ENCODE data around the gene TTLL10. TPM values are rescaled to one million over a fixed set of nuclear protein-coding genes. Genes with fewer than 3 reads are reported as not detected.

Gene TTLL10
- polyA plus RNA-seq, 1 donor = 0.64 TPM

GRCh38 chr1:1132042-1132950, 41.4 kb upstream of the TTLL10 start:
- peaks cover 4% of the 10 kb centered on the region for H3K27me3 ChIP-seq (ENCODE audit: control insufficient read depth, insufficient read depth, low read length)
- no peaks in the 10 kb centered on the region for H3K36me3 ChIP-seq (ENCODE audit: control insufficient read depth, insufficient read depth, low read length)
- H3K4me3 ChIP-seq (ENCODE audit: low read length) = no peak overlapping the region
- H3K9me3 ChIP-seq (ENCODE audit: control insufficient read depth, low read depth, low read length) = peaks cover 2% of the 10 kb centered on the region
- no peak overlapping the region for H3K27ac ChIP-seq (ENCODE audit: low read length)
- DNase-seq = no peak
- WGBS (ENCODE audit: insufficient coverage, low lambda C conversion rate) = no CpG with 5 or more reads among the region's 48 CpGs
- peaks cover 48% of the 10 kb centered on the region for H3K4me1 ChIP-seq (ENCODE audit: control insufficient read depth, insufficient read depth, low read length)

GRCh38 chr1:1132956-1133750, 40.5 kb upstream of the TTLL10 start:
- Histone ChIP-seq H3K36me3 (ENCODE audit: control insufficient read depth, insufficient read depth, low read length) (no peaks in the 10 kb centered on the region), H3K27ac (ENCODE audit: low read length) (no peak overlapping the region), H3K4me3 (ENCODE audit: low read length) (no peak overlapping the region), H3K9me3 (ENCODE audit: control insufficient read depth, low read depth, low read length) (no peaks in the 10 kb centered on the region), H3K4me1 (ENCODE audit: control insufficient read depth, insufficient read depth, low read length) (peaks cover 46% of the 10 kb centered on the region), H3K27me3 (ENCODE audit: control insufficient read depth, insufficient read depth, low read length) (peaks cover 4% of the 10 kb centered on the region)
- no peak for DNase-seq
- WGBS (ENCODE audit: insufficient coverage, low lambda C conversion rate) = no CpG with 5 or more reads among the region's 32 CpGs

- no peak overlapping the region for H3K4me3 ChIP-seq (ENCODE audit: low read length)
- H3K36me3 ChIP-seq (ENCODE audit: control insufficient read depth, insufficient read depth, low read length) = no peaks in the 10 kb centered on the region
- H3K4me1 ChIP-seq (ENCODE audit: control insufficient read depth, insufficient read depth, low read length) = peaks cover 40% of the 10 kb centered on the region
- WGBS (ENCODE audit: insufficient coverage, low lambda C conversion rate) = no CpG with 5 or more reads among the region's 28 CpGs
- H3K27ac ChIP-seq (ENCODE audit: low read length) = no peak overlapping the region
- no peak for DNase-seq
- H3K27me3 ChIP-seq (ENCODE audit: control insufficient read depth, insufficient read depth, low read length) = peaks cover 4% of the 10 kb centered on the region
- H3K9me3 ChIP-seq (ENCODE audit: control insufficient read depth, low read depth, low read length) = no peaks in the 10 kb centered on the region
Measured at GRCh38 chr1:1134300-1134970, 39.2 kb upstream of the TTLL10 start.

- H3K4me1 ChIP-seq (ENCODE audit: control insufficient read depth, insufficient read depth, low read length) = peaks cover 28% of the 10 kb centered on the region
- DNase-seq = no peak
- peaks cover 5% of the 10 kb centered on the region for H3K27me3 ChIP-seq (ENCODE audit: control insufficient read depth, insufficient read depth, low read length)
- H3K4me3 ChIP-seq (ENCODE audit: low read length) = no peak overlapping the region
- H3K9me3 ChIP-seq (ENCODE audit: control insufficient read depth, low read depth, low read length) = no peaks in the 10 kb centered on the region
- H3K36me3 ChIP-seq (ENCODE audit: control insufficient read depth, insufficient read depth, low read length) = no peaks in the 10 kb centered on the region
- H3K27ac ChIP-seq (ENCODE audit: low read length) = peak overlapping the region; percentile 80
- WGBS (ENCODE audit: insufficient coverage, low lambda C conversion rate) = no CpG with 5 or more reads among the region's 20 CpGs
Measured at GRCh38 chr1:1135339-1136136, 38.1 kb upstream of the TTLL10 start.

- Histone ChIP-seq H3K4me1 (ENCODE audit: control insufficient read depth, insufficient read depth, low read length) (peaks cover 22% of the 10 kb centered on the region), H3K36me3 (ENCODE audit: control insufficient read depth, insufficient read depth, low read length) (no peaks in the 10 kb centered on the region), H3K27ac (ENCODE audit: low read length) (peak overlapping the region; percentile 80), H3K4me3 (ENCODE audit: low read length) (peak overlapping the region; percentile 21), H3K27me3 (ENCODE audit: control insufficient read depth, insufficient read depth, low read length) (peaks cover 7% of the 10 kb centered on the region), H3K9me3 (ENCODE audit: control insufficient read depth, low read depth, low read length) (no peaks in the 10 kb centered on the region)
- DNase-seq = peak; percentile 84 to 93
- WGBS (ENCODE audit: insufficient coverage, low lambda C conversion rate) = no CpG with 5 or more reads among the region's 48 CpGs
Measured at GRCh38 chr1:1136547-1137230, 37.0 kb upstream of the TTLL10 start.

GRCh38 chr1:1137256-1138045, 36.2 kb upstream of the TTLL10 start:
- Histone ChIP-seq H3K9me3 (ENCODE audit: control insufficient read depth, low read depth, low read length) (no peaks in the 10 kb centered on the region), H3K36me3 (ENCODE audit: control insufficient read depth, insufficient read depth, low read length) (no peaks in the 10 kb centered on the region), H3K4me1 (ENCODE audit: control insufficient read depth, insufficient read depth, low read length) (peaks cover 19% of the 10 kb centered on the region), H3K27ac (ENCODE audit: low read length) (peak overlapping the region; percentile 80), H3K27me3 (ENCODE audit: control insufficient read depth, insufficient read depth, low read length) (peaks cover 7% of the 10 kb centered on the region), H3K4me3 (ENCODE audit: low read length) (peak overlapping the region; percentile 38)
- DNase-seq = peak in 1 of 2 donors; percentile 61
- no CpG with 5 or more reads among the region's 36 CpGs for WGBS (ENCODE audit: insufficient coverage, low lambda C conversion rate)

- Histone ChIP-seq H3K36me3 (ENCODE audit: control insufficient read depth, insufficient read depth, low read length) (no peaks in the 10 kb centered on the region), H3K9me3 (ENCODE audit: control insufficient read depth, low read depth, low read length) (peaks cover 6% of the 10 kb centered on the region), H3K4me1 (ENCODE audit: control insufficient read depth, insufficient read depth, low read length) (peaks cover 43% of the 10 kb centered on the region), H3K4me3 (ENCODE audit: low read length) (no peak overlapping the region), H3K27me3 (ENCODE audit: control insufficient read depth, insufficient read depth, low read length) (peaks cover 7% of the 10 kb centered on the region), H3K27ac (ENCODE audit: low read length) (no peak overlapping the region)
- WGBS (ENCODE audit: insufficient coverage, low lambda C conversion rate) = no CpG with 5 or more reads among the region's 18 CpGs
- no peak for DNase-seq
Measured at GRCh38 chr1:1140673-1141072, 33.0 kb upstream of the TTLL10 start.

- H3K4me3 ChIP-seq (ENCODE audit: low read length) = no peak overlapping the region
- H3K4me1 ChIP-seq (ENCODE audit: control insufficient read depth, insufficient read depth, low read length) = peaks cover 36% of the 10 kb centered on the region
- no CpG with 5 or more reads among the region's 25 CpGs for WGBS (ENCODE audit: insufficient coverage, low lambda C conversion rate)
- peaks cover 7% of the 10 kb centered on the region for H3K27me3 ChIP-seq (ENCODE audit: control insufficient read depth, insufficient read depth, low read length)
- no peak for DNase-seq
- H3K27ac ChIP-seq (ENCODE audit: low read length) = no peak overlapping the region
- H3K9me3 ChIP-seq (ENCODE audit: control insufficient read depth, low read depth, low read length) = peaks cover 6% of the 10 kb centered on the region
- H3K36me3 ChIP-seq (ENCODE audit: control insufficient read depth, insufficient read depth, low read length) = no peaks in the 10 kb centered on the region
Measured at GRCh38 chr1:1141244-1141910, 32.3 kb upstream of the TTLL10 start.

Data from large intestine (tissue), 3 donors.